Caco-2 (cell line): ENCODE results near the gene GLTP. TPM values are rescaled to one million over a fixed set of nuclear protein-coding genes. Genes with fewer than 3 reads are reported as not detected.
A peak's percentile ranks its signal among the peaks of the same experiment; 100 is the strongest.

Experiments used
- BruUV-seq: library from RNA; stranded (reverse); fragments of 400-500 nt; replicated peaks from 2 replicates; lab custom pipeline; 2021; lab: Mats Ljungman, UMichigan
- CTCF ChIA-PET: fragments of 300-600 bp; sonication (Branson Sonifier 250); formaldehyde crosslinking; loops from one replicate; lab custom pipeline; 2022; ENCODE audit warnings: antibody characterized with exemption; lab: Charles Lee
- POLR2A ChIA-PET: fragments of 300-600 bp; sonication (Branson Sonifier 250); formaldehyde crosslinking; loops from one replicate; lab custom pipeline; 2022; ENCODE audit warnings: antibody characterized with exemption; lab: Charles Lee
- DNase-seq, 2 experiments: peaks; one replicate each; pipeline versions ENCODE4 v3.0.0 to v3.0.0-alpha.2; 2020 to 2022
- H3K27me3 ChIP-seq: replicated peaks from 2 replicates; pipeline ENCODE4 v1.6.0; 2011; ENCODE audit warnings: low read length; ENCODE audit not compliant: control insufficient read depth, insufficient read depth
- H3K36me3 ChIP-seq: 2 replicates; pipeline ENCODE4 v1.5.1; 2011; ENCODE audit warnings: low read length; ENCODE audit not compliant: control insufficient read depth, insufficient read depth
- H3K4me1 ChIP-seq: fragments of 250-450 bp; sonication (Bioruptor Pico); 2 replicates; pipeline ENCODE4 v1.5.1; 2020; ENCODE audit warnings: mild to moderate bottlenecking
- H3K4me3 ChIP-seq: 2 replicates; pipeline ENCODE4 v1.5.1; 2011; ENCODE audit warnings: low read depth, mild to moderate bottlenecking, control low read depth, low read length
- H3K9me3 ChIP-seq: fragments of 250-450 bp; sonication (Bioruptor Pico); 2 replicates; pipeline ENCODE4 v1.5.1; 2020; ENCODE audit warnings: mild to moderate bottlenecking, moderate library complexity
- H3K27ac Mint-ChIP-seq: one replicate; pipeline ENCODE4 v1.8.0; 2022; ENCODE audit warnings: mixed read lengths; ENCODE audit not compliant: unreplicated experiment
- H3K27me3 Mint-ChIP-seq: one replicate; pipeline ENCODE4 v1.8.0; 2022; ENCODE audit warnings: mixed read lengths; ENCODE audit not compliant: insufficient read depth, unreplicated experiment
- H3K36me3 Mint-ChIP-seq: one replicate; pipeline ENCODE4 v1.8.0; 2022; ENCODE audit warnings: mild to moderate bottlenecking, mixed read lengths; ENCODE audit not compliant: insufficient read depth, unreplicated experiment
- H3K4me1 Mint-ChIP-seq: one replicate; pipeline ENCODE4 v1.8.0; 2022; ENCODE audit warnings: low read depth, mixed read lengths; ENCODE audit not compliant: unreplicated experiment
- H3K4me3 Mint-ChIP-seq: one replicate; pipeline ENCODE4 v1.8.0; 2022; ENCODE audit warnings: mild to moderate bottlenecking, moderate library complexity, mixed read lengths; ENCODE audit not compliant: unreplicated experiment
- H3K9me3 Mint-ChIP-seq: one replicate; pipeline ENCODE4 v1.8.0; 2022; ENCODE audit warnings: mixed read lengths; ENCODE audit not compliant: unreplicated experiment
- CTCF ChIP-seq, 2 experiments: fragments of 200-600 bp in 1 of 2; IDR thresholded peaks; 1 replicate in 1 of 2; 2 replicates in 1 of 2; pipeline versions ENCODE4 v1.5.1 to v1.8.0; 2011 to 2022; ENCODE audit warnings: antibody characterized with exemption in 1 of 2, control low read depth in 1 of 2, inconsistent platforms in 1 of 2, low read depth in 1 of 2, low read length in 1 of 2, mild to moderate bottlenecking in 1 of 2, moderate library complexity in 1 of 2; ENCODE audit not compliant: insufficient read depth in 1 of 2, severe bottlenecking in 1 of 2, unreplicated experiment in 1 of 2
- intact Hi-C: fragments of 100-400 bp; cut with micrococcal nuclease; formaldehyde crosslinking; loops from one replicate; pipeline ENCODE4 v1.10.0; 2022; ENCODE audit not compliant: unreplicated experiment
- total RNA-seq: library from RNA; stranded (reverse); gene quantifications from 2 replicates; pipeline ENCODE4 v1.2.3, GENCODE V29; 2022

The GLTP gene
- total RNA-seq, 1 experiment from 2014 or later, result 14.9 TPM

- no peak overlapping the region for H3K4me3 ChIP-seq
- TF ChIP-seq CTCF (IDR thresholded peaks at IDR 0.05; ENCODE audit: insufficient read depth in 1 of 2, low read depth in 1 of 2, low read length in 1 of 2, severe bottlenecking in 1 of 2, unreplicated experiment in 1 of 2), result no peak
- H3K4me1 ChIP-seq, result no peaks in the 10 kb centered on the region
- intact Hi-C loops, result no loop called here
- H3K9me3 ChIP-seq, result no peaks in the 10 kb centered on the region
- no peak for DNase-seq
- no peaks in the 10 kb centered on the region for H3K36me3 ChIP-seq
- Mint-ChIP-seq H3K27ac (no peak overlapping the region), H3K36me3 (no peaks in the 10 kb centered on the region), H3K9me3 (no peaks in the 10 kb centered on the region), H3K27me3 (no peaks in the 10 kb centered on the region), H3K4me3 (no peak overlapping the region), H3K4me1 (no peaks in the 10 kb centered on the region)
- no TSS peak for BruUV-seq
- ChIA-PET POLR2A (no interaction called here), CTCF (interaction anchor here (0.9 to 3.8 kb wide), 3 partner anchors 18 to 41 kb away, joined by 3 to 43 read pairs (median 7); no protein-coding TSS in a partner anchor)
- no peaks in the 10 kb centered on the region for H3K27me3 ChIP-seq
Measured at GRCh38 chr12:109847142-109847735, 33.1 kb downstream of the GLTP start.

GRCh38 chr12:109845824-109846205 lies 34.5 kb downstream of the GLTP start:
- Mint-ChIP-seq H3K4me1 (no peaks in the 10 kb centered on the region), H3K27ac (no peak overlapping the region), H3K36me3 (no peaks in the 10 kb centered on the region), H3K27me3 (no peaks in the 10 kb centered on the region), H3K9me3 (no peaks in the 10 kb centered on the region), H3K4me3 (peak overlapping the region; percentile 14)
- TF ChIP-seq CTCF (IDR thresholded peaks at IDR 0.05; ENCODE audit: insufficient read depth in 1 of 2, low read depth in 1 of 2, low read length in 1 of 2, severe bottlenecking in 1 of 2, unreplicated experiment in 1 of 2), result no peak
- no peaks in the 10 kb centered on the region for H3K4me1 ChIP-seq
- no peaks in the 10 kb centered on the region for H3K9me3 ChIP-seq
- ChIA-PET CTCF (interaction anchor here (0.7 to 3.8 kb wide), 7 partner anchors 10 to 39 kb away, joined by 3 to 43 read pairs (median 4); partner anchors contain the start of gene GLTP), POLR2A (no interaction called here)
- H3K36me3 ChIP-seq, result no peaks in the 10 kb centered on the region
- H3K27me3 ChIP-seq, result no peaks in the 10 kb centered on the region
- H3K4me3 ChIP-seq, result no peak overlapping the region
- no TSS peak for BruUV-seq
- no peak for DNase-seq
- intact Hi-C loops, result loop anchor here (1.0 kb wide), 1 partner anchor 41 kb away; no protein-coding TSS in a partner anchor

GRCh38 chr12:109844983-109845823 lies 35.1 kb downstream of the GLTP start:
- intact Hi-C loops, result loop anchor here (1.0 kb wide), 1 partner anchor 40 kb away; no protein-coding TSS in a partner anchor
- POLR2A ChIA-PET, result no interaction called here
- Histone ChIP-seq H3K9me3 (no peaks in the 10 kb centered on the region), H3K4me3 (peak overlapping the region; percentile 15; the same call in 1 of the 2 replicates), H3K36me3 (no peaks in the 10 kb centered on the region), H3K4me1 (no peaks in the 10 kb centered on the region), H3K27me3 (no peaks in the 10 kb centered on the region)
- no peaks in the 10 kb centered on the region for H3K9me3 Mint-ChIP-seq
- H3K4me3 Mint-ChIP-seq, result peak overlapping the region; percentile 14
- peak; percentile 94 to 96 for TF ChIP-seq CTCF (IDR thresholded peaks at IDR 0.05; ENCODE audit: insufficient read depth in 1 of 2, low read depth in 1 of 2, low read length in 1 of 2, severe bottlenecking in 1 of 2, unreplicated experiment in 1 of 2)
- no peak overlapping the region for H3K27ac Mint-ChIP-seq
- no peaks in the 10 kb centered on the region for H3K27me3 Mint-ChIP-seq
- BruUV-seq, result no TSS peak
- CTCF ChIA-PET, result interaction anchor here (0.5 to 3.8 kb wide), 13 partner anchors 8 to 1171 kb away, joined by 3 to 43 read pairs (median 4); partner anchors contain the start of gene GLTP
- peak; percentile 82 to 93 for DNase-seq
- no peaks in the 10 kb centered on the region for H3K4me1 Mint-ChIP-seq
- no peaks in the 10 kb centered on the region for H3K36me3 Mint-ChIP-seq
